GM19395 (cell line): ENCODE data around the gene DOK7.
A peak's percentile ranks its signal among the peaks of the same experiment; 100 is the strongest.
"Not testable (repeated sequence)": the region's sequence is repeated elsewhere in the genome, so short reads cannot be mapped to it uniquely, and the experiment has no call there.

ENCODE experiments used
- ATAC-seq: cut with Tn5 transposase; IDR thresholded peaks from one replicate; pipeline ENCODE4 v1.9.1; 2021; ENCODE audit warnings: mild to moderate bottlenecking, moderate library complexity; ENCODE audit not compliant: unreplicated experiment

Gene DOK7

GRCh38 chr4:3442959-3443749 is 20.0 kb upstream of the DOK7 start:
- ATAC-seq = peak; percentile 70

DNA sequence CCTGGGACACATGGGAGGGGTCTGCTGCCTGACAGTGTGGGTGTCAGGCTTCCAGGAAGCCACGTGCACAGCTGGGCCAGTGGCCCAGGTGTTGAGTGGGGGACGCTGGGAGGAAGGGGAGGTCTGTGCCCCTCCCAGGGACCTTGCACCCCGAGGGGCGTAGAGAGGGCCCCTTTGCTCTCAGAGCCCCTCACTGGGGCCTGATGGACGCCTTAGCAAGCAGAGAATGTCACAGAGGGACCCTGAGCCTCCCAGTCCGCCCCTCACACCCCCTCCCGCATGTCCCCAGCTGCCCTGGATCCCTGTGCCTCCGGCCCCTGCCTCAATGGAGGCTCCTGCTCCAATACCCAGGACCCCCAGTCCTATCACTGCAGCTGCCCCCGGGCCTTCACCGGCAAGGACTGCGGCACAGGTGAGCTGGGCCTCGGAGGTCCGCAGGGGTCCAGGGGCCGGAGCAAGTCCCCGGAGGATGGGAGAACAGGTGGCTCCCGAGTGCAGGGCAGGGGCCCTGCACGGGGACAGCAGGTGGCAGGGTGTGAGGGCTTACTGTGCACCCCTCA is 19.3 kb upstream of the DOK7 start:
- ATAC-seq = peak; percentile 20

DNA sequence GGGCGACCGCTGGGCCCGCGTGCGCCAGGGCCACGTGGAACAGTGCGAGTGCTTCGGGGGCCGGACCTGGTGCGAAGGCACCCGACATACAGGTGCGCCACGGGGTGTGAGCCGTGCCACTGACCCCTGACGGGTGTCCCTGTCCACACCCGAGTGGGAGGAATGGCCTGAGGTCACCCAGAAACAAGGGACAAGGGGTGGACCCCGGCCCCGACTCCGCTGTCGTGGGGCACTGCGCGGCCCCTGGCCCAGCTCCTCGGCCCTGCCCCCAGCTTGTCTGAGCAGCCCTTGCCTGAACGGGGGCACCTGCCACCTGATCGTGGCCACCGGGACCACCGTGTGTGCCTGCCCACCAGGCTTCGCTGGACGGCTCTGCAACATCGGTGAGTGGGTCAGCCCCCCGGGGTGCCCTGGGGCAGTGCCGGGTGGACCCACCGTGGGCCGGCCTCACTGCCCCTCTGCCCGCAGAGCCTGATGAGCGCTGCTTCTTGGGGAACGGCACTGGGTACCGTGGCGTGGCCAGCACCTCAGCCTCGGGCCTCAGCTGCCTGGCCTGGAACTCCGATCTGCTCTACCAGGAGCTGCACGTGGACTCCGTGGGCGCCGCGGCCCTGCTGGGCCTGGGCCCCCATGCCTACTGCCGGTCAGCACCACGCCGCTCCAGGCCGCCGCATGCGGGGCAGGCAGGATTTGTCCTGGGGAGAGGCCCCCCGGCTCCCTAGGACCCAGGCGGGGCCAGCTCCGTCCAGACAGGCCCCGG is 18.6 kb upstream of the DOK7 start:
- no peak for ATAC-seq

DNA sequence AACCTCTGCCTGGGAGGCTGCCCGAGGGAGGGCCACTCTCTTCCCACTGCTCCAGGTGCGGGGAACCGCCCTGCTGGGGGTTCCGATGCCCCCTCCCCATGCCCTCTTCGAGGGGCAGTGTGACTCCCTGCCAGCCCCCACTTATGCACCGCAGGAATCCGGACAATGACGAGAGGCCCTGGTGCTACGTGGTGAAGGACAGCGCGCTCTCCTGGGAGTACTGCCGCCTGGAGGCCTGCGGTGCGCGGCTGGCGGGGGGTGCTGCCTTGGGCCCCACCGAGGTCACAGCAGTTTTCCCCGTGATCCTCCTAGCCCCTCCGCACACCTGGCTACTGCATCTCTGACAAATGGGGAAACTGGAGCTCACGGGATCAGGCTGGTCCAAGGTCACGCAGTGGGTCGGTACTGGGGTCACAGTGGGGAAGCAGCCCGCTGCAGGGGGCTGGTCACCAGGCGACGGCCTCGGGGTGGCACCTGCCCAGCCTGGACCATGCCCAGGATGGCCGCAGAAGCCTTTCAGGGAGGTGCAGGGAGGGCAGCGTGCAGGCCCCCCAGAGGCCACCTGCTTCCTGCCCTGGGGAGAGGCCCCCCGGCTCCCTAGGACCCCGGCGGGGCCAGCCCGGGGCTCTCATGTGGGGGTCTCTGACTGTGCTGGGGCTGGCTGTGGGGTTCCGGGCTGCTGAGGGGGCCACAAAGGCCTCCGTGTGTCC is 17.8 kb upstream of the DOK7 start:
- no peak for ATAC-seq

- ATAC-seq = no peak
These were observed 17.1 kb upstream of the DOK7 start for GRCh38 chr4:3445829-3446545.

- ATAC-seq = no peak
These were observed 16.3 kb upstream of the DOK7 start for GRCh38 chr4:3446631-3447320.

DNA sequence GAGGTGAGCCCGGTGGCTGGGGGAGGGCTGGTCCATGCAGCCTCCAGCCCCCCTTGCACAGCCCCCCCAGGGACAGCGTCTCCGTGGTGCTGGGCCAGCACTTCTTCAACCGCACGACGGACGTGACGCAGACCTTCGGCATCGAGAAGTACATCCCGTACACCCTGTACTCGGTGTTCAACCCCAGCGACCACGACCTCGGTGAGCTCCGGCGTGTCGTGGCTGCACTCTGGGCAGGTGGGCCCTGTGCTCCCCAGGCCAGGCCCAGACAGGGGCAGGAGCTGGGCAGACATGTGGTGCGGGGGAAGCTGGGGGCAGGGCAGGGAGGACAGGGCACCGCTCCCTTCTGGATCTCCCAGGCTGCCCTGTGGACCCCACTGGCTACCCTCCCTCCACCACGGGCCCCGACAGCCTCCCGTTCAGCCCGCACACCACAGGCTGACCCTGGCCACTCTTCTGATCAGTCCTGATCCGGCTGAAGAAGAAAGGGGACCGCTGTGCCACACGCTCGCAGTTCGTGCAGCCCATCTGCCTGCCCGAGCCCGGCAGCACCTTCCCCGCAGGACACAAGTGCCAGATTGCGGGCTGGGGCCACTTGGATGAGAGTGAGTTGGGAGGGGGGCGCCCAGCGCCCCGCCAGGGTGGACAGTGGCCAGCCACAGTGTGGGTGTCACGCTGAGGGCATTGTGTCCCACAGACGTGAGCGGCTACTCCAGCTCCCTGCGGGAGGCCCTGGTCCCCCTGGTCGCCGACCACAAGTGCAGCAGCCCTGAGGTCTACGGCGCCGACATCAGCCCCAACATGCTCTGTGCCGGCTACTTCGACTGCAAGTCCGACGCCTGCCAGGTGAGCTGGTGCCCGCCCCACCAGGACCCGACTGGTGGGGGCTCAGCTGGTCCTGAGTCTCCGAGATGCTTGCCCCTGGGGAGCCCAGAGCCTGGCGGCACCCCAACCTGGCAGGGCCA is 15.4 kb upstream of the DOK7 start:
- ATAC-seq = no peak

DNA sequence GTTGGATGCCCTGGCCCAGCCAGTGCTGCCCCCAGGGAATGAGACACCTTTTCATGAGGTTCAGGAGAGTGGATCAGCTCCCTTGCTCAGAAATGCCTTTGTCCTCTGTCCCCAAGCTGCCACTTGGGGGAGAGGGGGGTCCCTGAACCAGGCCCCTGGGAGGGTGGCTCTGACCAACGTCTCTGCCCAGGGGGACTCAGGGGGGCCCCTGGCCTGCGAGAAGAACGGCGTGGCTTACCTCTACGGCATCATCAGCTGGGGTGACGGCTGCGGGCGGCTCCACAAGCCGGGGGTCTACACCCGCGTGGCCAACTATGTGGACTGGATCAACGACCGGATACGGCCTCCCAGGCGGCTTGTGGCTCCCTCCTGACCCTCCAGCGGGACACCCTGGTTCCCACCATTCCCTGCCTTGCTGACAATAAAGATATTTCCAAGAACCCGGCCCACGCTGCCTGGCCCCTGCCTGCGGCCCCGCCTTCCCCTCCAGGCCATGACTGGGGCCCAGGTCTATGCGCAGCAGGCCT is 14.0 kb upstream of the DOK7 start:
- ATAC-seq = no peak

- ATAC-seq = no peak
These were observed 13.3 kb upstream of the DOK7 start for GRCh38 chr4:3449574-3450534.

GRCh38 chr4:3450643-3451042 is 12.5 kb upstream of the DOK7 start:
- no peak for ATAC-seq

DNA sequence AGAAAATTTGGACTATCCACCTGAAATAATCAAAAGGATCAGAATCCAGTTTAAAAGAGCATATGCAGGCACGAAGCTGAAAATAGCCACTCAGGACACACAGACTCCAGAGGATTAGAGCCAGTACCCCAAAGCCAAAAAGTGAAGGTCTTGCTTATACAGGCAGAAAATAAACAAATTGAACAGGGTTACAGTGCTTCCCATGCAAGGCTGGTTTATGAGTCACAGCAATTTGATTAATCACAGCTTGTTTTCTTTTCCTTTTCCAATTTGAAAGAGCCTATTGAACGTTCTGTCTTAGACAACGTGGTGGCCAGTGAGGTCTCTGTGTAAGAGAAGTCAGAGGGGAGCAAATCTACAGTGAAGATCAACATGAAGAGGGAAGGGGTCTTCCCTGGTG is 11.2 kb upstream of the DOK7 start:
- ATAC-seq = no peak

- ATAC-seq = no peak
These were observed 10.7 kb upstream of the DOK7 start for GRCh38 chr4:3452376-3452775.

GRCh38 chr4:3455596-3455995 is 7.5 kb upstream of the DOK7 start:
- not testable (repeated sequence) for ATAC-seq

DNA sequence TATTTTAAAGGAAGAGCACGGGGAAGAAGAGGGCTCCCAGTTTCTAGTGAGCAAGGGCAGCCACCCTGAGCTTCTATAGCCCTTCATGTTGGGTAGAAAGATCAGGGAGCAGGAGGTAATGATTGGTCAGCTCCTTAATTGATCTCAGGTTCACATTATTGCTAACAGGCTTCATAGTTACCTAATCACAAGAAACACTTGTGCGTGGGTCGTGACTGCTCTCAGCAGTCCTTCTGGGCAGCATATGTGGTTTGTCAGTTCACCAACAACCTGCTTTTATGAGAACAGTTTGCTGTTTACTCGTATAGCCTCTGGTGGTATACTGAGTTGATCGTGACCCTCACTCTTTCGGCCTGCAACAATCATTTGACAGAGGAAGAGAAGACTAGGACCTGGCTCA is 4.7 kb upstream of the DOK7 start:
- ATAC-seq = no peak

GRCh38 chr4:3459156-3459555 is 4.0 kb upstream of the DOK7 start:
- ATAC-seq = not testable (repeated sequence)

DNA sequence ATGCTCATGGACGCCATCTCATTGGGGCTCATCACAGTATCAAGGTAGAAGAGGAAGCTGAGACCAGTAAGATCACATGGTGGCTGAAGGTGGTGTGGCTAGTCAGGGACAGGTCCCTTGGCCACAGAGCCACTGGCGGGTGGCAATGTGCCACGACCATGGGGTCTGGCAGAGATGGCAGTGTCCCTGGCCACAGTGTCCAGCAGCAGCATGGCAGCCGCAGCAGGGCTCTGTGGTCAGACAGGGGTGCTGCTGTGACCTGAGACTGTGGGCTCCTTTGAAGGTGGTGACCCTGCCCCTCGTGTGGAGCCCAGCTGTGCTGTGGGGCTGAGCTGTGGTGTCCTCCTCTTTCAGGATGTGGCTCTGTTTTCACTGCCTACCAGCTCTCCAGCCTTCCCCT is 2.2 kb upstream of the DOK7 start:
- no peak for ATAC-seq

GRCh38 chr4:3461515-3462291 is 1.4 kb upstream of the DOK7 start:
- ATAC-seq = no peak
